PC-9 (cell line): ENCODE results near the gene CALN1. TPM values are rescaled to one million over a fixed set of nuclear protein-coding genes. Genes with fewer than 3 reads are reported as not detected.

ENCODE experiments used
- BruUV-seq: library from RNA; stranded (reverse); fragments of 400-500 nt; replicated peaks from 2 replicates; lab custom pipeline; 2021; lab: Mats Ljungman, UMichigan
- CTCF ChIA-PET: fragments of 300-600 bp; sonication (Branson Sonifier 250); formaldehyde crosslinking; loops from one replicate; lab custom pipeline; 2022; ENCODE audit warnings: antibody characterized with exemption; lab: Charles Lee
- POLR2A ChIA-PET: fragments of 300-600 bp; sonication (Branson Sonifier 250); formaldehyde crosslinking; loops from one replicate; lab custom pipeline; 2022; ENCODE audit warnings: antibody characterized with exemption; ENCODE audit not compliant: unreplicated experiment; lab: Charles Lee
- DNase-seq, 2 experiments: peaks; one replicate each; pipeline versions ENCODE4 v3.0.0 to v3.0.0-alpha.2; 2015 to 2022; ENCODE audit warnings: mixed read lengths in 1 of 2
- H2AFZ ChIP-seq: fragments of 200-600 bp; sonication (generic); 2 replicates; pipeline ENCODE4 v1.8.1; 2017; ENCODE audit warnings: antibody characterized with exemption
- H3F3A ChIP-seq: fragments of 200-600 bp; sonication (generic); 2 replicates; pipeline ENCODE4 v1.8.1; 2017; ENCODE audit warnings: antibody characterized with exemption, mild to moderate bottlenecking, low read depth; ENCODE audit not compliant: insufficient read depth
- H3K27ac ChIP-seq: fragments of 200-600 bp; sonication (generic); 2 replicates; pipeline ENCODE4 v1.6.1; 2016; ENCODE audit warnings: mixed run types
- H3K27me3 ChIP-seq: fragments of 200-600 bp; sonication (generic); 2 replicates; pipeline ENCODE4 v1.6.1; 2016; ENCODE audit warnings: low read depth, mixed run types; ENCODE audit not compliant: insufficient read depth
- H3K36me3 ChIP-seq: fragments of 200-600 bp; sonication (generic); 2 replicates; pipeline ENCODE4 v1.6.1; 2016; ENCODE audit warnings: low read depth, mixed run types
- H3K4me1 ChIP-seq: fragments of 200-600 bp; sonication (generic); replicated peaks from 2 replicates; pipeline ENCODE4 v1.6.1; 2016; ENCODE audit warnings: mixed run types; ENCODE audit not compliant: insufficient read depth
- H3K4me2 ChIP-seq: fragments of 200-600 bp; sonication (generic); 2 replicates; pipeline ENCODE4 v1.6.1; 2017; ENCODE audit warnings: mixed run types
- H3K4me3 ChIP-seq: fragments of 200-600 bp; sonication (generic); 2 replicates; pipeline ENCODE4 v1.6.1; 2016; ENCODE audit warnings: mixed run types
- H3K79me2 ChIP-seq: fragments of 200-600 bp; sonication (generic); 2 replicates; pipeline ENCODE4 v1.6.1; 2017; ENCODE audit warnings: low read depth, mixed run types
- H3K9me2 ChIP-seq: fragments of 200-600 bp; sonication (generic); 2 replicates; pipeline ENCODE4 v1.8.1; 2017; ENCODE audit warnings: mild to moderate bottlenecking; ENCODE audit not compliant: insufficient read depth
- H3K9me3 ChIP-seq: fragments of 200-600 bp; sonication (generic); 2 replicates; pipeline ENCODE4 v1.8.1; 2016; ENCODE audit warnings: low read depth; ENCODE audit not compliant: insufficient read depth
- H4K20me1 ChIP-seq: fragments of 200-600 bp; sonication (generic); 2 replicates; pipeline ENCODE4 v1.8.1; 2017; ENCODE audit not compliant: insufficient read depth
- EZH2 ChIP-seq: fragments of 200-600 bp; sonication (generic); IDR thresholded peaks from 2 replicates; pipeline ENCODE4 v1.8.0; 2017; ENCODE audit warnings: antibody characterized with exemption, low read depth
- intact Hi-C: fragments of 100-400 bp; cut with micrococcal nuclease; formaldehyde crosslinking; loops from one replicate; pipeline ENCODE4 v1.10.0; 2022; ENCODE audit not compliant: unreplicated experiment
- total RNA-seq: library from RNA; stranded (reverse); gene quantifications from 2 replicates; pipeline ENCODE4 v1.2.3, GENCODE V29; 2021
- TF ChIP-seq, protein P1 (sequence below): fragments of 200-600 bp; sonication (generic); conservative IDR thresholded peaks from 2 replicates; pipeline ENCODE4 v1.6.1; 2017; ENCODE audit warnings: mixed run types, antibody characterized with exemption, mild to moderate bottlenecking, moderate library complexity

Gene CALN1
- total RNA-seq, 1 experiment from 2014 or later = not detected

DNA sequence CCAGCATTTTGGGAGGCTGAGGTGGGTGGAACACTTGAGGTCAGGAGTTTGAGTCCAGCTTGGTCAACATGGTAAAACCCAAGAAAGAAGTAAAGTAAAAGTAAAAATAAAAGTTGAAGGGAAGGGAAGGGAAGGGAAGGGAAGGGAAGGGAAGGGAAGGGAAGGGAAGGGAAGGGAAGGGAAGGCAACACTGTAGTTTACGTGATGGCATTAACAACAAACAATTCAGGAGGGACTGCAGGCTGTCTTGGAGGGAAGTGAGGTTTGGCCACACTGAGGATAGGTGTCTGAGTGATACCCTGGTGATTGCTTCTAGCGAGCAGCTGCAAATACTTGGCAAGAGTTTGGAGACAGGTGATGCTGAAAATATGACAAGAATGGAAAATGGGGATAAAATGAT, 298.0 kb downstream of the CALN1 start:
- Histone ChIP-seq H3F3A (no peaks in the 10 kb centered on the region), H3K4me2 (no peak overlapping the region), H3K4me1 (no peaks in the 10 kb centered on the region), H3K27ac (no peak overlapping the region), H2AFZ (no peak overlapping the region), H3K4me3 (no peak overlapping the region), H3K27me3 (no peaks in the 10 kb centered on the region; the same call in 1 of the 2 replicates), H4K20me1 (no peaks in the 10 kb centered on the region), H3K9me3 (no peaks in the 10 kb centered on the region), H3K79me2 (no peaks in the 10 kb centered on the region), H3K36me3 (no peaks in the 10 kb centered on the region), H3K9me2 (no peaks in the 10 kb centered on the region)
- TF ChIP-seq, protein P1, sequence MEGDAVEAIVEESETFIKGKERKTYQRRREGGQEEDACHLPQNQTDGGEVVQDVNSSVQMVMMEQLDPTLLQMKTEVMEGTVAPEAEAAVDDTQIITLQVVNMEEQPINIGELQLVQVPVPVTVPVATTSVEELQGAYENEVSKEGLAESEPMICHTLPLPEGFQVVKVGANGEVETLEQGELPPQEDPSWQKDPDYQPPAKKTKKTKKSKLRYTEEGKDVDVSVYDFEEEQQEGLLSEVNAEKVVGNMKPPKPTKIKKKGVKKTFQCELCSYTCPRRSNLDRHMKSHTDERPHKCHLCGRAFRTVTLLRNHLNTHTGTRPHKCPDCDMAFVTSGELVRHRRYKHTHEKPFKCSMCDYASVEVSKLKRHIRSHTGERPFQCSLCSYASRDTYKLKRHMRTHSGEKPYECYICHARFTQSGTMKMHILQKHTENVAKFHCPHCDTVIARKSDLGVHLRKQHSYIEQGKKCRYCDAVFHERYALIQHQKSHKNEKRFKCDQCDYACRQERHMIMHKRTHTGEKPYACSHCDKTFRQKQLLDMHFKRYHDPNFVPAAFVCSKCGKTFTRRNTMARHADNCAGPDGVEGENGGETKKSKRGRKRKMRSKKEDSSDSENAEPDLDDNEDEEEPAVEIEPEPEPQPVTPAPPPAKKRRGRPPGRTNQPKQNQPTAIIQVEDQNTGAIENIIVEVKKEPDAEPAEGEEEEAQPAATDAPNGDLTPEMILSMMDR = no peak
- no TSS peak for BruUV-seq
- ChIA-PET POLR2A (no interaction called here), CTCF (no interaction called here)
- DNase-seq = no peak
- intact Hi-C loops = no loop called here

DNA sequence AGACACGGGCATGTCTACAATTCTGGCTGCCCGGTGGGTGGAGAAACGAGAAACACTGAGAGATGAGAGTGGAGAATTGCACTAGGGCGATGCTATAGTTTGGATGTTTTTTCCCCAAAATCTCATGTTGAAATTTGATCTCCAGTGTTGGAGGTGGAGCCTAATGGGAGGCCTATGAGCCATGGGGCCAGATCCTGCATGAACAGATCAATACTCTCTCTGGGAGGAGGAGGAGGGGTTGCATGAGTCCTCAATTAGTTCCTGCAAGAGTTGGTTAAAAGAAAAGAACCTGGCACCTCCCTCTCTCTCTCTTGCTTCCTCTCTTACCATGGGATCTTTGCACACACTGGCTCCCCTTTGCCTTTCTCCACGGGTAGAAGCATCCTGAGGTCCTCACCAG, 299.1 kb downstream of the CALN1 start:
- H2AFZ ChIP-seq = no peak overlapping the region
- no TSS peak for BruUV-seq
- DNase-seq = no peak
- no peaks in the 10 kb centered on the region; the same call in 1 of the 2 replicates for H3K27me3 ChIP-seq
- H3K9me3 ChIP-seq = no peaks in the 10 kb centered on the region
- no peaks in the 10 kb centered on the region for H3K79me2 ChIP-seq
- H3K4me3 ChIP-seq = no peak overlapping the region
- CTCF ChIA-PET = no interaction called here
- intact Hi-C loops = no loop called here
- no peaks in the 10 kb centered on the region for H3F3A ChIP-seq
- TF ChIP-seq, protein P1 = no peak
- TF ChIP-seq EZH2 = no peak
- no peak overlapping the region for H3K4me2 ChIP-seq
- POLR2A ChIA-PET = no interaction called here
- H3K27ac ChIP-seq = no peak overlapping the region
- H3K4me1 ChIP-seq = no peaks in the 10 kb centered on the region
- no peaks in the 10 kb centered on the region for H4K20me1 ChIP-seq
- no peaks in the 10 kb centered on the region for H3K9me2 ChIP-seq
- no peaks in the 10 kb centered on the region for H3K36me3 ChIP-seq

- Histone ChIP-seq H3K27ac (no peak overlapping the region), H3K4me3 (no peak overlapping the region), H3K36me3 (no peaks in the 10 kb centered on the region), H3K4me1 (no peaks in the 10 kb centered on the region), H3K27me3 (no peaks in the 10 kb centered on the region; the same call in 1 of the 2 replicates), H3K79me2 (no peaks in the 10 kb centered on the region), H3K9me2 (no peaks in the 10 kb centered on the region), H2AFZ (no peak overlapping the region), H4K20me1 (no peaks in the 10 kb centered on the region), H3K4me2 (no peak overlapping the region), H3K9me3 (no peaks in the 10 kb centered on the region), H3F3A (no peaks in the 10 kb centered on the region)
- no peak for DNase-seq
- TF ChIP-seq, protein P1 = no peak
- TF ChIP-seq EZH2 = no peak
- BruUV-seq = no TSS peak
- CTCF ChIA-PET = no interaction called here
- POLR2A ChIA-PET = no interaction called here
- intact Hi-C loops = no loop called here
Measured at GRCh38 chr7:72112530-72112929, 299.6 kb downstream of the CALN1 start.
